HEK293 (cell line): ENCODE measurements around the gene C1QTNF2.

Experiments
- ATF2 ChIP-seq: fragments of 450-650 bp; formaldehyde crosslinking; IDR thresholded peaks from 2 replicates; pipeline ENCODE4 v1.5.1; 2016; ENCODE audit warnings: missing biosample characterization, missing genetic modification characterization, low read depth
- CTCF ChIP-seq: fragments of 450-650 bp; formaldehyde crosslinking; IDR thresholded peaks from 2 replicates; pipeline ENCODE4 v1.5.1; 2016; ENCODE audit warnings: missing biosample characterization, missing genetic modification characterization
- KLF10 ChIP-seq: fragments of 450-650 bp; IDR thresholded peaks from 2 replicates; pipeline ENCODE4 v1.5.1; 2018; ENCODE audit warnings: missing biosample characterization, mild to moderate bottlenecking, missing genetic modification characterization
- PBX3 ChIP-seq: sonication (generic); formaldehyde crosslinking; IDR thresholded peaks from 2 replicates; pipeline ENCODE4 v1.8.1; 2022; ENCODE audit warnings: mild to moderate bottlenecking, moderate library complexity, missing genetic modification reagents
- REST ChIP-seq: fragments of 450-650 bp; formaldehyde crosslinking; IDR thresholded peaks from 2 replicates; pipeline ENCODE4 v1.5.1; 2016; ENCODE audit warnings: missing biosample characterization, missing genetic modification characterization
- YY1 ChIP-seq: fragments of 450-650 bp; formaldehyde crosslinking; IDR thresholded peaks from 2 replicates; pipeline ENCODE4 v1.5.1; 2018; ENCODE audit warnings: missing biosample characterization, missing genetic modification characterization
- ZNF16 ChIP-seq: fragments of 450-650 bp; formaldehyde crosslinking; IDR thresholded peaks from 2 replicates; pipeline ENCODE4 v1.5.1; 2016; ENCODE audit warnings: low read depth, missing biosample characterization, missing genetic modification characterization
- ZNF274 ChIP-seq, 2 experiments: fragments of 200-500 bp in 1 of 2; fragments of 450-650 bp in 1 of 2; sonication (Bioruptor generic) in 1 of 2; formaldehyde crosslinking in 1 of 2; IDR thresholded peaks; 2 replicates each; pipeline versions ENCODE4 v1.5.1 to v1.6.1; 2014 to 2016; ENCODE audit warnings: borderline replicate concordance in 1 of 2, inconsistent platforms in 1 of 2, low read length in 1 of 2, missing biosample characterization in 1 of 2, missing genetic modification characterization in 1 of 2
- ZNF324 ChIP-seq: fragments of 450-650 bp; formaldehyde crosslinking; IDR thresholded peaks from 2 replicates; pipeline ENCODE4 v1.5.1; 2016; ENCODE audit warnings: missing biosample characterization, missing genetic modification characterization
- ZNF548 ChIP-seq: fragments of 450-650 bp; formaldehyde crosslinking; IDR thresholded peaks from 2 replicates; pipeline ENCODE4 v1.5.1; 2016; ENCODE audit warnings: missing biosample characterization, missing genetic modification characterization
- ZNF776 ChIP-seq: fragments of 450-650 bp; formaldehyde crosslinking; IDR thresholded peaks from 2 replicates; pipeline ENCODE4 v1.5.0; 2017; ENCODE audit warnings: missing biosample characterization, missing genetic modification characterization, borderline replicate concordance

GRCh38 chr5:160318409-160318808 is 52.0 kb downstream of the C1QTNF2 start:
- TF ChIP-seq ATF2: no peak
- TF ChIP-seq ZNF324: no peak
- no peak for TF ChIP-seq REST (tag by site-specific recombination)
- no peak for TF ChIP-seq CTCF
- TF ChIP-seq ZNF548 (tag by site-specific recombination): no peak
- no peak for TF ChIP-seq YY1
- TF ChIP-seq ZNF274 (IDR thresholded peaks at IDR 0.05; ENCODE audit: low read length): no peak
- no peak for TF ChIP-seq ZNF274 (tag by site-specific recombination; IDR thresholded peaks at IDR 0.05; ENCODE audit: borderline replicate concordance)
- no peak for TF ChIP-seq KLF10 (tag by site-specific recombination)
- no peak for TF ChIP-seq PBX3
- no peak for TF ChIP-seq ZNF16 (tag by site-specific recombination)
- TF ChIP-seq ZNF776 (tag by site-specific recombination): no peak
